HG03342 (cell line): ENCODE measurements around the gene XRCC3.

Experiments
- ATAC-seq: cut with Tn5 transposase; IDR thresholded peaks from one replicate; pipeline ENCODE4 v1.9.1; 2021; ENCODE audit warnings: mild to moderate bottlenecking, moderate library complexity; ENCODE audit not compliant: unreplicated experiment

The XRCC3 gene

DNA sequence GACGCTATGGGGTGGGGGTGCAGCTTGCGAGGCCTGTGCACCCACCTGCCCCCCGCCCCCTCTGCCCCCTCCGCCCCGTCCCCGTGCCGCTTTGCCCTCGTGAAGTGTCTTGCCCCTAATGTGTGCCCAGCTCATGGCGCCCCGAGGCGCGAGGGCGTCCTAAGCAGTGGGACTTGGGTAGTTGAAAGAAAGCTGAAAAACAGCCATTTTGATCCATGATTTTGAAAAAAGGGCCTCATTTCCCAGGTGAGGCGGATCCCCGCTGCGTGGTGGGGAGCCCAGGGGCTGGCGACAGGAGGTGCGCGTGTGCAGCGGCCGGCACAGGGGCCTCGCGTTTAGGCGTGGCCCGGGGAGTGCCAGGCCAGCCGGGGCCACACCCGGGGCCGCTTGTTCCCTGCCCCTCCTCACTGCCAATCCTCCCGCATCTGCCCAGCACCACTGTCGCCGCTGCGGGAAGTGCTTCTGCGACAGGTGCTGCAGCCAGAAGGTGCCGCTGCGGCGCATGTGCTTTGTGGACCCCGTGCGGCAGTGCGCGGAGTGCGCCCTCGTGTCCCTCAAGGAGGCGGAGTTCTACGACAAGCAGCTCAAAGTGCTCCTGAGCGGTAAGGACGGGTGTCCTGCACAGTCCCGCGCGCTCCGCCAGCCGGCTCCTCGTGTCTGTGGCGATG lies 12.2 kb upstream of the XRCC3 start:
- ATAC-seq = no peak

DNA sequence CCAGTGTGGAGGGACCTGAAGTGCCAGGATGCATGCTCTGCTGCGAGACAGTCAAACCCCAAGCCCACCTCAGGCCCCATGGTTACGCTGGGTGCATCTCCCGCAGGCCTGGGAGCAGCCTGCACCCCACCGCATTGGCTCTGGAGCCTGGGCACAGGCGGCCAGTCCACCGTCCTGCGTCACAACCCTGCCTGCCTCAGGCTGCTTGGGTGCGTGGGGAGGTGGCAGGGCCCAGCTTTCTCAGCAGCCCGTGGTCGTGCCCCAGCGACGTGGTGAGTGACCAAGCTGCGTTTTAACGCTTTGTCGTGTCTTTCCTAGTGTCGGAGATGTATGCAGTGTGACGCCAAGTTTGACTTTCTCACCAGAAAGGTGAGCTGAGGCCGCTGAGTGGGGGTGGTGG lies 11.2 kb upstream of the XRCC3 start:
- no peak for ATAC-seq

DNA sequence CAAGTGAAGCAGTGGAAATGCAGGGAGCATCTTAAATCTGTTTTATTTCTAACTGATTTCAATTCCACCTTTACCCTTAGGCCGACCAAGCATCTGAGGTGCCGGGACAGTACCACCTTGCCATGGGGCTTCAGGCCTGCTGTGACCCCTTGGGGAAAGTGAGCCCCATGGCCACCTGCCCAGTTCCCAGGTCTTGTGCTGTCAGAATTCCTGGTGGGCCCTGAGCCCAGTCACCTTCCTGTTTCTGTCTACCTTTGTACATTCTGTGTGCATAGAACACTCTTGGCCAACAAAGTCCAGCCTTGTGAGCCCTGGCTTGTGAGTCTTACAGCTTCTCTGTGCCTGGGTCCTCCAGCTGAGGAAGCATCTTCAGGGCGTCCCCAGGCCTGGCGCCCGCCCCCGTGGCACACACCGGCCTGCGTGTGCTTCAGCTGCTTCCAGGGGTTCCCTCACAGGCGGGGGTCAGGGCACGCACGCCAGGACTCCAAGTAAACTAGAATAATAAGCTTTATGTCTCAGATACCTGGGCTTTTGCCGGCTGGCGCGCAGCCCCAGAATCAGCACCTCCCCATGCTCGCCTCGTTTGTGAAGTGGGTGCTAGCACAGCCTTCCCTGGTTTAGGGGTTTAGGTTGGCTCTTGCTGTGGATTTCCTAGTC lies 10.6 kb upstream of the XRCC3 start:
- no peak for ATAC-seq

DNA sequence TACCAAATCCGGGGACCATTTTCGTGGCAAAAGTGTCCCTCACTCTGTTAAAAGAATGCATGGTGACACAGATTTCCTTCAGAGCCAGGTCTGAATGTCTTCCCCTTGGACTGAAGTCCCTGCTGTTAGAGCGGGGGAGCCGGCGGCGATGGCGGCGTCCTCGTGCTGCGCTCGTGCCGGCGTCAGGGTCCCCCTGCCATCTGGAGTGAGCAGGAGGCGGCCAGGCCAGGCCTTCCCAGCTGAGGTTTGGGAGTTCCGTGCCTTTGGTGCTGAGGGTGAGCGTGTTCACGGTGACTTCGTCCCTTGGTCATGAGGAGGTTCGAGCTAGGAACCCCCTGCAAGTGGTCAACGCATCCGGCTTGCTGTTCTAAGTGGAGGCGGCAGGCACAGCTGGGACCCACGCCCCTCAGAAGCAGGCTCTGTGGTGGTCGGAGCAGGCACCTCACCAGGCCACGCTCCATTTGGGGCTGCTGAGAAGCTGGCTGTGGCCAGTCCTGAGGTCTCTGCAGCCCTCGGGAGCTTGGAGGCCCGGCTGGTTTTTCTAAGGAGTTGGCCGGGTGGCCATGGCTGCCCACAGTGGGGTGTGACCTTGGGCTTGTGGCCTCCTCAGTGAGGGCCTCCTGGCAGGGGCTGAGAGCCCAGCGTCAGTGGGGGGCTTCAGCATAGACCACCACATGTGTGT lies 9.9 kb upstream of the XRCC3 start:
- no peak for ATAC-seq

DNA sequence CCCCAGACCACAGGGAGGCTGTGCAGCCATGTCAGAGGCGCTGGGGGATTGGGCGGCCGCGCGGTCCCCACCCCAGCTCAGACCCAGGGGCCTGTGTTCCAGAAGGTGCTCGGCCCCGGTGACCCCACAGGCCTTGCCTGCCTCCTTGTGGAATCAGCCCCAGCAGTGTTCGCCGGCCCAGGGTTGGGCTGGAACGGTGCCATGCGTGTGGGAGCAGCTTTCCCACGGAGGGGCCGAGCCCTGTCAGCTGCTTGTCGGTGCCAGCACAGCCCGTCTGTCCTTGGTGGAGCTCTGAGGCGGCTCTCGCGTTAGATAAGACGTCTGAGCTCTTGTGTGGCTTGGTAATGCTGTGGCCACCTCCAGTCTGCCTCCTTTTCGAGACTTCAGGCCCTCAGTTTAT lies 8.9 kb upstream of the XRCC3 start:
- no peak for ATAC-seq

DNA sequence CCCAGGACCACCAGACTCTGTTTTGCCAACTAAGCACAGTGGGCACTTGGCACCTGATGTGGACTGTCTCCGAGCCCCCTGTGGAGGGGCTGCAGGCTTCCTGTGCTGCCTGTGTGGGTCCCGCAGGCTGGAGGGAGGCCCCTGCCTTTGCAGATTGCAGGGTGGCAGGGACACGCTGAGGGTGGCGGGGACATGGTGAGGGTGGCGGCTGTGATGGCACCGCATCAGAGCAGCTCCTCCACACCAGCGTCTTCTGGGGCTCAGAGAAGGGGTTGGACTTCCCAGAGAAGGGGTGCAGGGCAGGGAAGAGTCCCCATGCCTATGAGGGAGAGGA lies 8.5 kb upstream of the XRCC3 start:
- ATAC-seq = no peak

DNA sequence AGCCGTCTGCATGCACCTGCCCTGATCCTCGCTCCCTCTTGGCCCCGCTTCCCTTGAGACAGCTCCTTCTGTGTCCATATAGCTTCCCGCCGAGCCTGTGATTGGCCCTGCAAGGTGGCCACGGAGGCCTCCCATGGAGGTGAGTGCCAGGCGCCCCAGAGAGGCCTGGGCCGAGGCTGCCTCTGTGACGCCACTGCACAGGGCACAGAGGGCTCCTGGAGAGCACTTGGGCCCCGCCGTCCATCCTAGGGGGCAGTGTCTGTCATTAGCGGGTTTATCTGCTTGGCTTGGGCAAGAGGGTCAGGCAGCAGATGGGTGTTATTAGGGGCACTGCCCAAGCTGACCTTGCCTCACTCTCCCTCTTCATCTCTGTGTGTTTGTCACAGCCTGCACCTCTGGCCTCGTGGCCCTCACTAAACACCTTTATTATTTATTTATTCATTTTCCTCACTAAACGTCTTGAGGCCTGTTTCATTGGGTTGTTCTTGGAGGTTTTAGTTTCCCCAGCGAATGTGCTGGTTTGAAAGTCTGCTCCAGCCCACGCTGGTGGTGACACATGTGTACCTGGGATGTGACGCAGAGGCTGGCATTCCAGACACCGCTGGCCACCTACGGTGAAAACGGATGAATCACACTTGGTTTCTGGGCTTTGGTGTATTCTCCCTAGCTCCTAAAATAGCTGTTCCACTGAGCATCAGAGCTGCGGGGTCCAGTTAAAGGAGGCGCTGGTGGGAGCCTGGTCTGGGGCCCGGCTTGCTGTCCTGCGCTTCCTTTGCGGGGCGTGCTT lies 6.3 kb upstream of the XRCC3 start:
- no peak for ATAC-seq

DNA sequence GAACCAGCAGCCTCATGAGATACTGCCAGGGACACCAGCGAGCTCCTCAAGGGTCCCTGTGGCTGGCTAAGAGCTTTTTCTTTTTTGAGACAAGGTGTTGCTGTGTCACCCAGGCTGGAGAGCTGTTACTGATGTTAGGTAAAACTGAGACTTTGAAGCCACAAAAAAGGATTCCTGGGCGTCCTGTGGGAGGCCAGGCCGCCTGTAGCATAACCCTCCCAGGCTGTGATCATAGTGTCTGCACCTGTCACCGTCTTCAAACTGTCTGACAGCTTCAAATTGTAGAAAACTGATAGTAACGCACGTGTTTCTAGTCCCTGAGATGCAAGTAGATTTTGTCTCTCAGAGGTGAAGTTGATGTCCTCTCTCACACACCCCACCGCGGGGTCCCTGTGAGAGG lies 4.5 kb upstream of the XRCC3 start:
- ATAC-seq = no peak

DNA sequence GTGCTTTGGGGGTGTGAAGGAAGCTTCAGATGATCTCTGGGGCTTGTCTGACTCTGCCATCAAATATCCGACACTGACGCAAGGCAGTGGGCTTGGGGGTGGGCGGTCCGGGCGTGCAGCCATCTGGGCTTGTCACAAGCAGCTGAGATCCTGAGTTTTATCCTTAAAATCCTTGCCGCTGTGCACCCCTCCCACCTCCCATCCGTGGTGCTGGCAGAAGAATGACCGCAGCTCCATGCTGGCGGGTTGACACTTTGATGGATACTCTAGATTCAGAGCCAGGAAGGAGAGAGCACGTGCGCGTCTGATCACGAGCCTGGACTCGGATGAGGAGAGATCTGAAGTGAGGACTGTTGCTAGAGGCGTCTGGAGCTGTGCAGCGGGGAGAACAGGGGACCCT lies 3.3 kb upstream of the XRCC3 start:
- ATAC-seq = no peak

DNA sequence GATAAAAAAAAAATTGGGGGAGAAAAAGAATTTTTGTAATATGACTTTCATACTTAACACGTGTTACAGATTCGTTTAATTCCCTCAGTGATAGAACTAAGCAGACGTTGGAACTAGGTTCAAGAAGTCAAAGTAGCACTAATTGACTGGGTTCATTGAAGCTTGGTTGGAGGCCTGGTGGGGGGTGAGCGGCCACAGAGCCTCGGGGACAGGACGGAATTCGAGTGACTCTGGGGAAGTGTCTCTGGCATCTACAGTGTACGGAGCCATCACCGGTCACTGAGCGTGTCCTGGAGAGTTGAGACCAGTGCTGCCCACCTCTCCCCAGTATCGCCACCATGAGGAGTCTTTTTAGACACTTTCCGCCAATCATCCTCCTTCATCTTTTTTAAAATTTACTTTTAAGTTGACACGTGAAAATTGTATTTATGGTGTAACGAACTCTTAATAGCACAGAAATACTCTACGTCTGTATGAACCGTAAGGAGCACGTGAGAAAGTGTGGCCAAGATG lies 1.7 kb upstream of the XRCC3 start:
- no peak for ATAC-seq

DNA sequence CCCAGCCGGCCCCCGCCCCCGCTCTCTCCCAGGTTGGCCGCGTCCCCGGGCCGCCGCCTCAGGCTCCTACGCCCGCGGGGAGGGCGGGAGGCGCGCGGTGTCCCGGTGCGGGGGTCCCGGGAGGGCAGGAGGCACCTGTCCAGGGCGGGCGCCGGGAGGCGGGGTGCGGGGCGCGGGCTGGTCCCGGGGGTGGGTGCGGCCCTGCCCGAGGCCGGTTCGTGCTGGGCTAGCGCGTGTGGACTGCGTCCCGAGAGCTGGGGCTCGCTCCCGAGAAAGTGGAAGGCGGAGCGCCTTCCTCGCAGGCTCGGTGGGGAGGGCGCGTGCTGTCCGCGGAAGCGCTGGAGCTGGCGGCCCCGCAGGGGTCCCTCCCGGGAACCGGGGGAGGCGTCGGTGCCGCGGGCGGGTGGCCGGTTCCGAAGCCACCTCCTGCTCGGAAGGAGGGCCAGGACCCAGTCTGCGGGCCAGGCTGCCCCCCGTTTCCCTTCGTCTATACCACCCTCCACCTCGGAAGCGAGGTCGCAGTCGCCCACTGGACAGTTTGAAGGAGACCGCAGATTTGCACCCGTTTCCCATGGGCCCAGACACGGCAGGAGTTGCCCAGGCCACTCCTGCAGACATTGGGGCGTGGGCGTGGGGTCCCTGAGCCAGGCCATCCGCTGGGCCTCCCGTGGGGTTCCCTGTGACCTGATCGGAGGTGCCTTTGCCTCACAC lies 995 bp upstream of the XRCC3 start:
- no peak for ATAC-seq

DNA sequence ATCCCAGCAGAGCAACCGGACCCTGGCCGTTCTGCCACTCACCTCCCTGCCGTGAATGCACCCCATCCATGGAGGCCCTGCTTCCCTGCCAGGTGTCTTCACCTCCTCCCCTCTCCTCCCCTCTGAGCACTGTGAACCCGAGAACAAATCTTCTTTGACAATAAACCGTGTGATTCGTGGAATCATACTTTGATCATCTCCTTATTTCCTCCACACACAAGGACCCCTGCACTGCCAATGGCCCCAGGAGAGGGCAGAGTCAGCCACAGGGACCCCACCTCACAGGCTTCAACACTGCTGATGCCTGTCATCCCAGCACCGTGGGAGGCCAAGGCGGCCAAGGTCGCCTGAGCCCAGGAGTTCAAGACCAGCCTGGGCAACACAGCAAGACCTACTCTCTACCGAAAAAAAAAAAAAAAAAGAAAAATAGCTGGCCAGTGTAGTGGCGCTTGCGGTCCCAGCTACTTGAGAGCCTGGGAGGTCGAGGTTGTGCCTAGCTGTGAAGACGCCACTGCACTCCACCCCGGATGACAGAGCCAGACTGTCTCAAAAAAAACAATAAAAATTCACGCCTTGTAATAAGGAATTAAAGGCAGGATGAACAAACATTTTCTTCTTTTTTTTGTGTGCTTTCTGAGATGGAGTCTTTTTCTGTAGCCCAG lies 1.1 kb downstream of the XRCC3 start:
- no peak for ATAC-seq

DNA sequence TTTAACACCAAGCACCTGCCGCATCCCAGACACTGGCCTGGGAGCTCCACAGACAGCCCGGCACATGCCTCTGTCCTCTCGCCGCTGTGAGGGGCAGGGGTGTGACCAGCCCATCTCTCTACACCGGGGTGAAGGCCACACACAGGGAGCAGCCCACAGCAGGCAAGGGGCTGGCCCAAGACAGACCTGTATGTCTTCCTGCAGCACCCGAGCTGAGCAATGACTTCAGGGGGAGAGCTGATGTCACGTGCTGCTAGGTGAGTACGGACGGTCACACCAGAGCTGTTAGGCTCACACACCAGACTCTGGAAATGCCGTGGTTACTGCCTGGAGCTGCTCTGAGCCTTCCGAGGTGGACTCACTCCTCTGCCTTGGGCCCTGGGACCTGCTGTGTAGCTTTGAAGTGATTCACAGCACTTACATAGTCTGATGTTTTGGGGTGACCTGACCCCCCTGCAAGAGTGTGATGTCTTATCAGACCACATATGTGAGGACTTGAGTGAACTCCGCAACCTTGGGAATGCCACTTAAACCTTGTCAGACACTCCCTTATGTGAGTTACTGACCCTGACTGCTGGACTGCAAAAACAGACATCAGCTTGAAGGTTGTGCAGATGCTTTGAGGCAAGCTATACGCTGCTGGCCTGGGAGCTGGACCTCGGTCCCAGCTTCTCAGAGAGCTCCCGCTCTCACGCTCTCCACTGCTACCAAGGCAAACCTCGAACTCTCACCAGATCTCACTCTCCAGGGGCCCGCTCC lies 1.8 kb downstream of the XRCC3 start:
- ATAC-seq = no peak

DNA sequence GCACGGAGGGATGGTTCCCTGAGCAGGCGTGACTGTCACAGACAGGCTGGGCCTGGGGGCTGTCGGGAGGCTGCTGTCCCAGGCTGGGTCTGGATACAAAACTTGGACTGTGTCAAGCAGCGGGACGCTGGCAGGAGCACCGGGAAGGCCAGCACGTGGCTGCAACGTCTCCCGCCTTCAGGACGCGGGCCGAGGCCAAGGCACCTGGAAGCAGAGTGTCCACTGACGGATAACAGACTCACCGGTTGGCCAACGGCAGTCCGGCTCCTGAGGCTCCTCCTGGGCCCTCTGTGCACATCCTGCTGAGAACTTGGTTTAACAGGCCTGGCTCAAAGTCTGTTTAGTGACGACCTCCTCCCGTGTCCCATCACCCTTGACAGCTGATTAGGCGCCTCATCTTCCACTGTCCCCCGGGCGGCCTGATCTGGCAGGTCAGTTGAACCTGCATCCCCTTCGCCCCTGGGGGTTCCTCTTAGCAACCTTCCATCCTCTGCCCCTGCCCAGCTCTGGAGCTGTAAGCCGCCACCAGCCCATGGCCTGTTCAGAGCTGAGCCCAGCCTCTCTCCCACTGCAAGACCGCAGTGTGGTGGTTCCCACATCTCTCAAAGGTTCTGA lies 2.5 kb downstream of the XRCC3 start:
- ATAC-seq = no peak

DNA sequence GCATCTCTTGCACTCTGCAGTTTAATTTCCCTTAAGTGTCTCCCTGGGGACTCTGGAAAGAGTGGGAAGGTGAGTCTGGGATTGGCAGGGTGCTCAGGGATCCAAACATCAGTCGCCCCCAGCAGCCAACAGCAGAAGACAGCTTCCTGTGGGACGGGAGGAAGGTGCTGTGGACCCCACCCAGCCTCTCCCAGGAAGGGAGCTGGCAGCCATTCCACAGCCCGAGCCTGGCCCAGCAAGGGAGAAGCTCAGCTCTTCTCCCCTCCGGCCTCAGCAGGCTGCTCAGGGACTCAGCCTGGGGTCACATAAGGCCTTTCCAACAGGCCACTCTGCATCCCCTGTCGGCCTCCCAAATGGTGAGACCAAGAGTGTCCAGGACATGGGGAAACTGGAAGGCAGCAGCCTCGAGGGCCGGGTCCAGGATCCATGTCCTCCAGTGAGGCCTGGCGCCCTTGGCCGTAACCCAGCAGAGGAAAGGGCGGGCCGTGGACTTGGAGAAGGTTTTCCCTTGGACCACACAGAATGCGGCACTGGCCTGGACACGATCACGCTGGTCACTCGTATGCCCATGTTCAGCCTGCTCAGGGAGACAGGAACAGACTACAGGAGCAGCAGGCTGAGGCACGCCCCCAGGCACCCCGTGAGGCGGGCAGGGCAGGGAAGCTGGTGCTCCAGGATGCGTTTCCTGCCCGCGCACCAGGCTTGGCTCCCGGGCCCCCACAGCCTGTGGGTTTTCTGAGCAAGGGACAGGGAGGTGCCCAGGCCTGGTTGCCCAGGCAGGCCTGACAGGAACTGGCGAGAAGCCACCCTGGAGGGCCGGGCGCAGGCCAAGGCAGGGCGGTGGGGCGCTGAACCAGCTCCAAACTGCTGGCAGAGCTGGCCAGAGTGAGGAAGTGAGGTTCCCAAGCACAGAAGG lies 3.5 kb downstream of the XRCC3 start:
- ATAC-seq = no peak

DNA sequence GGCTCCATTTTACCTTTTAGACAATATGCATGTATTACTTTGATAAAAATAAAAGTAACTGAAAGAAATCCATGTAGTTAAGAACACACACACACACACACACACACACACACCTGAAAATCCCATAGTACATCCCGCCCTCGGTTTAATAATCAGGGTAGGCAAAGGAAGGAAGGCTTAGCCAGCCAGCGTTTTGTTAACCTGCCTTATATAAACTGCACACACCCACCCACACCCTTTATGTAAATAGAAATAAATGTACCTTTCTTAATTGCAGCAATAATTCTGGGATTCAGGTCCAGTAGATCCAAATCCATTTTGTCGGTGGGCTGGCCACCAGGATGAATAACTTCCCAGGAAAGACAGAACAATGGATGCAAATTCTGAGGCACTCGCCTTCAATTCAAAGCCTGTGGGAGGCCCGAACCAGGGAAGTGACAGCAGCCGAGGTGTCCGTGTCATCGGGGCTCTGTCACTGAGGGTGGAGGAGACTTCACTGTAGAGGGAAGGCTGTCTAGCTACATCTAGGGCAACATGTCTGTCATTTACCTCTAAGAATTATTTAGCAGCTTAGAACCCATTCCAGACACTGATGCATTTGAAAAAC lies 4.4 kb downstream of the XRCC3 start:
- no peak for ATAC-seq

DNA sequence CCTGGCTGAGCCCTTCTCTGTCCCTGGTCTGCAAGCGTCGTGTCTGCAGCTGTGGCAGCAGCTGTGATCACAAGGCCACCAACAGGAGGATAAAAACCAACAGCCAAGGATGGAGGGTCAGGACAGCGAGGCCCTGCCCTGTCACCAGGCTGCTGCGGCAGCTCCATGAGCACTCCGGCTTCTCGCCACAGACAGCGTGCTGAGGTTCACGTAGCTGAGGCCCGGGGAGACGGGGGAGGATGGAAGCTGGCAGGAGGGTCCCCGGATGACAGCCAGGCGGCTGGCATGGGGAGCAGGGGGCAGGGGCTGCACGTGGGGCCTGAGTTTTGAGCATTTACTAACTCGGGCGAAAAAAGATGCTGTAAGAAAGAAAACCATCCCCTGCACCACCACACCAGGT lies 5.4 kb downstream of the XRCC3 start:
- ATAC-seq = no peak

DNA sequence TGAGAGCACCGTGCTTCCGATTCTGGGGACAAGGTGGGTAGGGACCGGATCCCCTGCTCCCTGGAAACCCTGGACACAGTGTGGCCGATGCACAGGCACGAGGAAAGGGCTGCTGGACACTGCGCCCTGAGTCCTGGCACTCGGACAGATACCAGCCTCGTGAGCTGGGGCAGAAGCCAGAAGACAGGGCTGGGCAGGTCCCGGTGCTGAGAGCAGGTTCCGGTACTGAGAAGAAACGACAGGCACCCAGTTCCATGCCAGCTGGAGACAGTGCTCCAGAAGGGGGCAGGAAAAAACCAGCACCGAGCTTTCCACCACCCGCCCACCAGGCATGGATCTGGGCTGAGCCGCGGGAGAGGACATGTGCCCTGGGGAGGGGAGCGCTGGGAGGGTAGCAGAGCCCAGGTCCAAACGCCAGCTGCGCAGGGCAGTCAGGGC lies 6.5 kb downstream of the XRCC3 start:
- ATAC-seq = no peak
